MM.1S (cell line): ENCODE measurements around the gene MSI1.

Source experiments
- DNase-seq: peaks from one replicate; pipeline ENCODE4 v3.0.0-alpha.2; 2015
- H2AFZ ChIP-seq: fragments of 300-600 bp; sonication (generic); 2 replicates; pipeline ENCODE4 v1.6.0; 2016; ENCODE audit warnings: antibody characterized with exemption, low read length
- H3F3A ChIP-seq: fragments of 300-600 bp; sonication (generic); 2 replicates; pipeline ENCODE4 v1.6.1; 2016; ENCODE audit warnings: mild to moderate bottlenecking, antibody characterized with exemption, low read length, moderate library complexity, mixed read lengths; ENCODE audit not compliant: insufficient read depth
- H3K27ac ChIP-seq: fragments of 300-600 bp; sonication (generic); 2 replicates; pipeline ENCODE4 v1.5.1; 2016; ENCODE audit warnings: mild to moderate bottlenecking, low read length
- H3K27me3 ChIP-seq: fragments of 300-600 bp; sonication (generic); replicated peaks from 2 replicates; pipeline ENCODE4 v1.6.0; 2016; ENCODE audit warnings: low read length; ENCODE audit not compliant: insufficient read depth
- H3K36me3 ChIP-seq: fragments of 300-600 bp; sonication (generic); replicated peaks from 2 replicates; pipeline ENCODE4 v1.6.1; 2016; ENCODE audit warnings: mild to moderate bottlenecking, low read length, mixed read lengths; ENCODE audit not compliant: insufficient read depth
- H3K4me1 ChIP-seq: fragments of 300-600 bp; sonication (generic); 2 replicates; pipeline ENCODE4 v1.6.1; 2016; ENCODE audit warnings: low read length, mixed read lengths
- H3K4me2 ChIP-seq: fragments of 300-600 bp; sonication (generic); 2 replicates; pipeline ENCODE4 v1.6.0; 2016; ENCODE audit warnings: low read depth, low read length
- H3K4me3 ChIP-seq: fragments of 300-600 bp; sonication (generic); 2 replicates; pipeline ENCODE4 v1.5.1; 2016; ENCODE audit warnings: low read length, mixed read lengths
- H3K79me2 ChIP-seq: fragments of 300-600 bp; sonication (generic); 2 replicates; pipeline ENCODE4 v1.6.1; 2016; ENCODE audit warnings: mixed run types, low read length, mixed read lengths
- H3K9ac ChIP-seq: fragments of 300-600 bp; sonication (generic); 2 replicates; pipeline ENCODE4 v1.6.1; 2016; ENCODE audit warnings: low read length, mixed read lengths
- H3K9me2 ChIP-seq: fragments of 300-600 bp; sonication (generic); replicated peaks from 2 replicates; pipeline ENCODE4 v1.6.1; 2016; ENCODE audit warnings: mild to moderate bottlenecking, low read length, mixed read lengths; ENCODE audit not compliant: insufficient read depth
- H3K9me3 ChIP-seq: fragments of 300-600 bp; sonication (generic); replicated peaks from 2 replicates; pipeline ENCODE4 v1.6.1; 2016; ENCODE audit warnings: mild to moderate bottlenecking, low read length, mixed read lengths; ENCODE audit not compliant: insufficient read depth
- H4K20me1 ChIP-seq: fragments of 300-600 bp; sonication (generic); 2 replicates; pipeline ENCODE4 v1.6.1; 2016; ENCODE audit warnings: mild to moderate bottlenecking, low read length, moderate library complexity, mixed read lengths; ENCODE audit not compliant: insufficient read depth
- EZH2 ChIP-seq: fragments of 300-600 bp; sonication (generic); optimal IDR thresholded peaks from 2 replicates; pipeline ENCODE3; 2017; ENCODE audit warnings: low read depth, mild to moderate bottlenecking, antibody characterized with exemption, low read length, mixed read lengths
- EZH2phosphoT487 ChIP-seq: fragments of 300-600 bp; sonication (generic); IDR thresholded peaks from 2 replicates; pipeline ENCODE4 v1.6.1; 2018; ENCODE audit warnings: antibody characterized with exemption, low read length
- TF ChIP-seq, protein P1 (sequence below): fragments of 300-600 bp; sonication (generic); IDR thresholded peaks from 2 replicates; pipeline ENCODE4 v1.5.1; 2016; ENCODE audit warnings: antibody characterized with exemption, low read length, mixed read lengths

MSI1 gene

DNA sequence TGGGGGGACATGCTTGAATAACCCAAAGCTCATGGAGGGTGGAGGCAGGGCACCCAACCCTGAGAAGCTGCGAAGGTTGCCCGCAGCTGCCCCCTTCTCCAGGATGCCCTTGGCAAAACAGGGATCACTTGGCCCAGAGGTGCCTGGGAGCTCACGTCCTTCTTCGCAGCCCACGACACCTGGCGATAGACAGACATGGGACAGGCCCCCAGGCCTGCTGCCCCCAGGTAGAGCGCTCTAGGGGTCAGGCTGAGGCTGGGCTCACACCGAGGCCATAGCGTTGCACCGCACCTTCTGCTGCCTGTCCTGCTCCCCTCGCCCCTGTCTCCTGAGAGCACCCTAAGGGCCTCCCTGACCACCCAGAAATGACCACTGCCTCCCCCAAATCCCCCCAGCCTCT is 21.2 kb downstream of the MSI1 start:
- Histone ChIP-seq H2AFZ (no peak overlapping the region), H3K27ac (no peak overlapping the region), H3K9me3 (no peaks in the 10 kb centered on the region), H3K9ac (no peak overlapping the region), H3F3A (no peaks in the 10 kb centered on the region), H3K4me3 (no peak overlapping the region), H4K20me1 (no peaks in the 10 kb centered on the region), H3K79me2 (no peaks in the 10 kb centered on the region), H3K36me3 (no peaks in the 10 kb centered on the region), H3K9me2 (no peaks in the 10 kb centered on the region), H3K4me2 (no peak overlapping the region), H3K27me3 (no peaks in the 10 kb centered on the region), H3K4me1 (no peaks in the 10 kb centered on the region)
- TF ChIP-seq, protein P1, sequence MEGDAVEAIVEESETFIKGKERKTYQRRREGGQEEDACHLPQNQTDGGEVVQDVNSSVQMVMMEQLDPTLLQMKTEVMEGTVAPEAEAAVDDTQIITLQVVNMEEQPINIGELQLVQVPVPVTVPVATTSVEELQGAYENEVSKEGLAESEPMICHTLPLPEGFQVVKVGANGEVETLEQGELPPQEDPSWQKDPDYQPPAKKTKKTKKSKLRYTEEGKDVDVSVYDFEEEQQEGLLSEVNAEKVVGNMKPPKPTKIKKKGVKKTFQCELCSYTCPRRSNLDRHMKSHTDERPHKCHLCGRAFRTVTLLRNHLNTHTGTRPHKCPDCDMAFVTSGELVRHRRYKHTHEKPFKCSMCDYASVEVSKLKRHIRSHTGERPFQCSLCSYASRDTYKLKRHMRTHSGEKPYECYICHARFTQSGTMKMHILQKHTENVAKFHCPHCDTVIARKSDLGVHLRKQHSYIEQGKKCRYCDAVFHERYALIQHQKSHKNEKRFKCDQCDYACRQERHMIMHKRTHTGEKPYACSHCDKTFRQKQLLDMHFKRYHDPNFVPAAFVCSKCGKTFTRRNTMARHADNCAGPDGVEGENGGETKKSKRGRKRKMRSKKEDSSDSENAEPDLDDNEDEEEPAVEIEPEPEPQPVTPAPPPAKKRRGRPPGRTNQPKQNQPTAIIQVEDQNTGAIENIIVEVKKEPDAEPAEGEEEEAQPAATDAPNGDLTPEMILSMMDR: no peak
- no peak for DNase-seq

DNA sequence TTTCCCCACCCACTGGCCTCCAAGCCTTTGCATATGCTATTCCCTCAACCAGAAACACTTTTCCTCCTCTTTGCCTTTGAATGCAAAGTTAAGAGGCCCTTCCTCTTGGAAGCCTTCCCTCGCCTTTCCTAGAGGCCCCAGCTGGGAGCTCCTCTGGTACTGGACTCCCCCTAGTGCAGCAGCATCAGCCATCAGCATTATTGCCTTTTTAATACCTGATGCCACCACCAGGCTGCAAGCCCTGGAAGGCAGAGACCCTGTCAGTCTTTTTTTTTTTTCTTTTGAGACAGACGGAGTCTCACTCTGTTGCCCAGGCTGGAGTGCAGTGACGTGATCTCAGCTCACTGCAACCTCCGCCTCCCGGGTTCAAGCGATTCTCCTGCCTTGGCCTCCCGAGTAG is 22.3 kb downstream of the MSI1 start:
- Histone ChIP-seq H3F3A (no peaks in the 10 kb centered on the region), H3K9me3 (no peaks in the 10 kb centered on the region), H3K79me2 (no peaks in the 10 kb centered on the region), H3K9ac (no peak overlapping the region), H3K9me2 (no peaks in the 10 kb centered on the region), H3K36me3 (no peaks in the 10 kb centered on the region), H4K20me1 (no peaks in the 10 kb centered on the region), H3K4me3 (no peak overlapping the region), H3K4me1 (no peaks in the 10 kb centered on the region), H3K27ac (no peak overlapping the region), H3K4me2 (no peak overlapping the region), H3K27me3 (no peaks in the 10 kb centered on the region), H2AFZ (no peak overlapping the region)
- TF ChIP-seq, protein P1: no peak
- TF ChIP-seq EZH2phosphoT487: no peak
- no peak for TF ChIP-seq EZH2
- DNase-seq: no peak

DNA sequence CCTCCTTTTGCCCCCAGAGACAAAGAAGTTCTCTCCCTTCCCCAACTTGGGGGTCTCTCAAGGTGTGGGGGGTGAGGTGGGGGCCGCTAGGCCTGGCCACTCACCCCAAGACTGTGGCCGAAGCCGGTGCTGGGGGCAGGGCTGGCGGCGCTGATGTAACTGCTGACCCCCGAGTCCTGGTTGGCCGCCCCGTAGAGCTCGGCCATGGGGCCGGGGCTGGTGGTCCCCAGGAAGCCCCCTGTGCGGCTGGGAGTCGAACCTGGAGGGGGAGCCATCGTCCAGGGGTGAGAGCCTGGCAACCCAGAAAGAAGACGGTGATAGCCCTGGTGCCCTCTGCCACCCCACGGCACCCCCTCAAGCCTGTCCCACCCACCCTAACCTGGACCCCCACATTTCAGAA is 22.9 kb downstream of the MSI1 start:
- Histone ChIP-seq H2AFZ (no peak overlapping the region), H3K36me3 (no peaks in the 10 kb centered on the region), H3K4me3 (no peak overlapping the region), H3K4me1 (no peaks in the 10 kb centered on the region), H3F3A (no peaks in the 10 kb centered on the region), H3K9ac (no peak overlapping the region), H3K9me2 (no peaks in the 10 kb centered on the region), H3K79me2 (no peaks in the 10 kb centered on the region), H3K4me2 (no peak overlapping the region), H4K20me1 (no peaks in the 10 kb centered on the region), H3K27ac (no peak overlapping the region), H3K9me3 (no peaks in the 10 kb centered on the region), H3K27me3 (no peaks in the 10 kb centered on the region)
- TF ChIP-seq, protein P1: no peak
- TF ChIP-seq EZH2phosphoT487 (no peak), EZH2 (no peak)
- no peak for DNase-seq

- H3K4me1 ChIP-seq: no peaks in the 10 kb centered on the region
- H3K9me3 ChIP-seq: no peaks in the 10 kb centered on the region
- no peaks in the 10 kb centered on the region for H3F3A ChIP-seq
- no peaks in the 10 kb centered on the region for H3K79me2 ChIP-seq
- no peak overlapping the region for H3K4me3 ChIP-seq
- H3K9me2 ChIP-seq: no peaks in the 10 kb centered on the region
- H3K36me3 ChIP-seq: no peaks in the 10 kb centered on the region
- no peak overlapping the region for H3K27ac ChIP-seq
- H3K4me2 ChIP-seq: no peak overlapping the region
- no peak for TF ChIP-seq EZH2phosphoT487
- TF ChIP-seq, protein P1: no peak
- no peak for TF ChIP-seq EZH2
- H3K9ac ChIP-seq: no peak overlapping the region
- H3K27me3 ChIP-seq: no peaks in the 10 kb centered on the region
- no peak for DNase-seq
- no peak overlapping the region for H2AFZ ChIP-seq
- H4K20me1 ChIP-seq: no peaks in the 10 kb centered on the region
Measured at GRCh38 chr12:120343692-120344091, 25.3 kb downstream of the MSI1 start.
